ENCODE measurements around the gene GLRA2. TPM values are rescaled to one million over a fixed set of nuclear protein-coding genes. Genes with fewer than 3 reads are reported as not detected.

Gene GLRA2
- total RNA-seq, 4 donors from 2014 or later = 0.48 TPM; not detected in 3

DNA sequence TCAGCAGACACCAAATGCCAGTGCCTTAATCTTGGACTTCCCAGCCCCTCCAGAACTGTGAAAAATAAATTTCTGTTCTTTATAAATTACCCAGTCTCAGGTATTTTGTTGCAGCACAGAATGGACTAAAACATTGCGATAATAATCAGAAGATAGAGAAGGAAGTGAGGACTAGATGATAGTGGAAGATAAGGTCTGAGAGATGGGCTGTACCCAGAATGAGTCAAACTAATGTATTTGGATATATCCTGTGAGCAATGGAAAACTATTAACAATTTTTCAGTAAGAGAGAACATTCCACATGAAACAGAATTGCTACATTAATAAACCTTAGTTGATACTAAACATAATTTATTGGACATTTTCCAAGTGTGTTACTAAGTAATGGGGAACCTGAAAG is 250.2 kb downstream of the GLRA2 start:
- H3K27me3 ChIP-seq = no peaks in the 10 kb centered on the region
- H3K4me1 ChIP-seq = no peaks in the 10 kb centered on the region
- H3K36me3 ChIP-seq = no peaks in the 10 kb centered on the region
- no peak for DNase-seq
- H3K4me3 ChIP-seq = no peak overlapping the region
- H3K9me3 ChIP-seq = no peaks in the 10 kb centered on the region
- no peak overlapping the region for H3K27ac ChIP-seq
- no peak for TF ChIP-seq POLR2A (IDR thresholded peaks at IDR 0.05)
- TF ChIP-seq, protein P1, sequence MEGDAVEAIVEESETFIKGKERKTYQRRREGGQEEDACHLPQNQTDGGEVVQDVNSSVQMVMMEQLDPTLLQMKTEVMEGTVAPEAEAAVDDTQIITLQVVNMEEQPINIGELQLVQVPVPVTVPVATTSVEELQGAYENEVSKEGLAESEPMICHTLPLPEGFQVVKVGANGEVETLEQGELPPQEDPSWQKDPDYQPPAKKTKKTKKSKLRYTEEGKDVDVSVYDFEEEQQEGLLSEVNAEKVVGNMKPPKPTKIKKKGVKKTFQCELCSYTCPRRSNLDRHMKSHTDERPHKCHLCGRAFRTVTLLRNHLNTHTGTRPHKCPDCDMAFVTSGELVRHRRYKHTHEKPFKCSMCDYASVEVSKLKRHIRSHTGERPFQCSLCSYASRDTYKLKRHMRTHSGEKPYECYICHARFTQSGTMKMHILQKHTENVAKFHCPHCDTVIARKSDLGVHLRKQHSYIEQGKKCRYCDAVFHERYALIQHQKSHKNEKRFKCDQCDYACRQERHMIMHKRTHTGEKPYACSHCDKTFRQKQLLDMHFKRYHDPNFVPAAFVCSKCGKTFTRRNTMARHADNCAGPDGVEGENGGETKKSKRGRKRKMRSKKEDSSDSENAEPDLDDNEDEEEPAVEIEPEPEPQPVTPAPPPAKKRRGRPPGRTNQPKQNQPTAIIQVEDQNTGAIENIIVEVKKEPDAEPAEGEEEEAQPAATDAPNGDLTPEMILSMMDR (IDR thresholded peaks at IDR 0.05) = no peak
- intact Hi-C loops (cut with DNase I; ENCODE audit: low total_unique reads) = no loop called here
